K562 (cell line): ENCODE results near the gene NASP. TPM values are rescaled to one million over a fixed set of nuclear protein-coding genes. Genes with fewer than 3 reads are reported as not detected.

Source experiments
- ATAC-seq: fragments of 200-7000 bp; cut with Tn5 transposase; 3 replicates; pipeline ENCODE4 v1.9.1; 2020; ENCODE audit warnings: moderate library complexity
- BruUV-seq: library from RNA; stranded (reverse); fragments of 400-500 nt; replicated peaks from 2 replicates; lab custom pipeline; 2021; lab: Mats Ljungman, UMichigan
- CTCF ChIA-PET: fragments of 300-600 bp; formaldehyde crosslinking; extraction: SDS; loops from one replicate; lab custom pipeline; 2021; ENCODE audit warnings: low intra/inter-chr PET ratio; lab: Yijun Ruan, JAX
- POLR2A ChIA-PET: fragments of 300-600, 350-650 bp; sonication (Branson Sonifier 250); formaldehyde crosslinking; extraction: SDS; loops from one replicate; lab custom pipeline; 2021; ENCODE audit warnings: antibody characterized with exemption, inconsistent platforms; lab: Yijun Ruan, JAX
- DNase-seq, 4 experiments: peaks; one replicate each; pipeline versions ENCODE4 v3.0.0 to v3.0.0-alpha.2; 2011 to 2018; ENCODE audit warnings: low spot score in 3 of 4, mixed read lengths in 3 of 4; ENCODE audit errors: extremely low read depth in 1 of 4
- FAIRE-seq: peaks from 2 replicates; lab custom pipeline; 2011; peaks lifted over from hg19 to GRCh38; lab: Jason Lieb, UNC
- H2AFZ ChIP-seq: 2 replicates; pipeline ENCODE4 v1.6.0; 2011; ENCODE audit warnings: low read depth, low read length, control low read depth, inconsistent platforms
- H3K27ac ChIP-seq: fragments of 200-600 bp; 3 replicates; pipeline ENCODE4 v1.8.0; 2011; ENCODE audit warnings: low read depth, mild to moderate bottlenecking, control low read depth, inconsistent platforms, low read length, moderate library complexity, mixed read lengths; ENCODE audit errors: extremely low read depth
- H3K27me3 ChIP-seq, 2 experiments: fragments of 300-600 bp in 1 of 2; 2 replicates in 1 of 2; 3 replicates in 1 of 2; pipeline versions ENCODE4 v1.6.0 to v1.8.0; 2011; ENCODE audit warnings: inconsistent platforms in 2 of 2, low read length in 2 of 2, mild to moderate bottlenecking in 1 of 2, mixed read lengths in 1 of 2, moderate library complexity in 1 of 2; ENCODE audit not compliant: control insufficient read depth in 2 of 2, insufficient read depth in 2 of 2
- H3K36me3 ChIP-seq: fragments of 300-600 bp; 3 replicates; pipeline ENCODE4 v1.8.0; 2011; ENCODE audit warnings: mild to moderate bottlenecking, low read length, inconsistent platforms; ENCODE audit not compliant: control insufficient read depth, insufficient read depth
- H3K4me1 ChIP-seq, 2 experiments: fragments of 200-600 bp in 1 of 2; replicated peaks in 1 of 2; 2 replicates in 1 of 2; 3 replicates in 1 of 2; pipeline versions ENCODE4 v1.5.1 to v1.8.0; 2011; ENCODE audit warnings: inconsistent platforms in 2 of 2, low read length in 2 of 2, mild to moderate bottlenecking in 1 of 2, mixed read lengths in 1 of 2, moderate library complexity in 1 of 2; ENCODE audit not compliant: control insufficient read depth in 2 of 2, insufficient read depth in 2 of 2
- H3K4me2 ChIP-seq: 2 replicates; pipeline ENCODE4 v1.6.1; 2011; ENCODE audit warnings: low read length, control low read depth, inconsistent platforms, mixed read lengths; ENCODE audit not compliant: insufficient read depth
- H3K4me3 ChIP-seq: fragments of 200-600 bp; sonication (generic), shearing (Covaris generic); 2 replicates; pipeline ENCODE4 v1.5.1; 2016; ENCODE audit warnings: control low read depth, inconsistent platforms
- H3K79me2 ChIP-seq: fragments of 200-600 bp; 3 replicates; pipeline ENCODE4 v1.8.0; 2011; ENCODE audit warnings: low read length, inconsistent platforms; ENCODE audit not compliant: control insufficient read depth, insufficient read depth
- H3K9ac ChIP-seq, 2 experiments: 2 replicates each; pipeline versions ENCODE4 v1.6.0 to v1.6.1; 2011; ENCODE audit warnings: low read depth in 2 of 2, low read length in 2 of 2, control low read depth in 1 of 2, inconsistent platforms in 1 of 2, mild to moderate bottlenecking in 1 of 2, mixed read lengths in 1 of 2; ENCODE audit not compliant: insufficient read depth in 1 of 2
- H3K9me1 ChIP-seq: one replicate; pipeline ENCODE4 v1.6.0; 2011; ENCODE audit warnings: inconsistent platforms, mild to moderate bottlenecking, low read length, moderate library complexity; ENCODE audit not compliant: control insufficient read depth, insufficient read depth
- H3K9me3 ChIP-seq: replicated peaks from 2 replicates; pipeline ENCODE4 v1.5.1; 2011; ENCODE audit warnings: low read depth, low read length, inconsistent platforms; ENCODE audit not compliant: control insufficient read depth, insufficient read depth
- H4K20me1 ChIP-seq: replicated peaks from 2 replicates; pipeline ENCODE4 v1.6.1; 2011; ENCODE audit warnings: low read length, inconsistent platforms, mixed read lengths; ENCODE audit not compliant: control insufficient read depth, insufficient read depth
- POLR2A ChIP-seq: fragments of 450-650 bp; conservative IDR thresholded peaks from 2 replicates; pipeline ENCODE4 v1.6.1; 2016
- POLR2AphosphoS5 ChIP-seq: IDR thresholded peaks from 2 replicates; pipeline ENCODE4 v1.6.1; 2011; ENCODE audit warnings: mild to moderate bottlenecking, low read depth, low read length, moderate library complexity; ENCODE audit not compliant: control insufficient read depth, insufficient read depth
- POLR2B ChIP-seq: fragments of 450-650 bp; IDR thresholded peaks from 2 replicates; pipeline ENCODE4 v1.6.1; 2018; ENCODE audit warnings: low read depth; ENCODE audit not compliant: partially characterized antibody
- SREBF1 ChIP-seq: fragments of 150-350 bp; IDR thresholded peaks from 2 replicates; pipeline ENCODE4 v1.6.1; 2014; ENCODE audit warnings: antibody characterized with exemption, low read depth, low read length, borderline replicate concordance
- SUPT5H ChIP-seq: fragments of 450-650 bp; IDR thresholded peaks from 2 replicates; pipeline ENCODE4 v1.6.1; 2016
- TAF9B ChIP-seq: fragments of 450-650 bp; IDR thresholded peaks from 2 replicates; pipeline ENCODE4 v1.6.1; 2018; ENCODE audit warnings: mild to moderate bottlenecking; ENCODE audit not compliant: partially characterized antibody
- TOE1 ChIP-seq, 2 experiments: fragments of 450-650 bp in 1 of 2; sonication (generic) in 1 of 2; formaldehyde crosslinking in 1 of 2; IDR thresholded peaks; 2 replicates each; pipeline versions ENCODE4 v1.7.1 to v1.8.0; 2016 to 2022; ENCODE audit warnings: borderline replicate concordance in 2 of 2, mild to moderate bottlenecking in 2 of 2, antibody characterized with exemption in 1 of 2, inconsistent platforms in 1 of 2, low read depth in 1 of 2, missing genetic modification reagents in 1 of 2, moderate library complexity in 1 of 2
- WGBS: fragments of 100-300 bp; shearing (Covaris generic); methylation state at CpG from one replicate; pipeline ENCODE4 v1.1.6; 2016; ENCODE audit warnings: low coverage, mixed read lengths; ENCODE audit not compliant: insufficient coverage; ENCODE audit errors: missing lambda C conversion rate; 5-methylcytosine and 5-hydroxymethylcytosine counted together
- in situ Hi-C: fragments of 300-500 bp; cut with MboI; formaldehyde crosslinking; loops from 4 replicates; pipeline ENCODE4 v1.15.0; 2018; ENCODE audit warnings: inconsistent platforms, mixed read lengths
- intact Hi-C: fragments of 100-400 bp; cut with micrococcal nuclease; formaldehyde crosslinking; loops from 2 replicates; pipeline ENCODE4 v1.14.2; 2022
- polyA plus RNA-seq, 8 experiments: library from polyadenylated mRNA; depleted of rRNA in 4 of 8; stranded (reverse) in 5 of 8; unstranded in 3 of 8; fragments of >200 nt; fragmentation: Nextera tagmentation in 2 of 8; fragmentation: Illumina TruSeq in 1 of 8; extraction: Ambion mirVana in 2 of 8; extraction: Trizol in 1 of 8; gene quantifications; 2 replicates each; pipeline versions ENCODE4 v1.2.1 to v1.2.3, GENCODE V29; 2011 to 2014; ENCODE audit warnings: inconsistent platforms in 1 of 8, missing spikeins in 1 of 8
- total RNA-seq, 7 experiments: library from RNA; depleted of rRNA in 6 of 7; stranded (reverse); fragments of >200 nt in 6 of 7; fragmentation: Illumina TruSeq in 2 of 7; extraction: Trizol in 2 of 7; gene quantifications; 2 replicates each; pipeline versions ENCODE4 v1.2.1 to v1.2.3, GENCODE V29; 2011 to 2021; ENCODE audit warnings: low replicate concordance in 1 of 7

NASP gene
- total and polyA plus RNA-seq, 9 of the 15 experiments (the other 6 are each of a cell fraction or from before 2014, with no cell fraction given), result 199 to 578 (median 419) TPM

DNA sequence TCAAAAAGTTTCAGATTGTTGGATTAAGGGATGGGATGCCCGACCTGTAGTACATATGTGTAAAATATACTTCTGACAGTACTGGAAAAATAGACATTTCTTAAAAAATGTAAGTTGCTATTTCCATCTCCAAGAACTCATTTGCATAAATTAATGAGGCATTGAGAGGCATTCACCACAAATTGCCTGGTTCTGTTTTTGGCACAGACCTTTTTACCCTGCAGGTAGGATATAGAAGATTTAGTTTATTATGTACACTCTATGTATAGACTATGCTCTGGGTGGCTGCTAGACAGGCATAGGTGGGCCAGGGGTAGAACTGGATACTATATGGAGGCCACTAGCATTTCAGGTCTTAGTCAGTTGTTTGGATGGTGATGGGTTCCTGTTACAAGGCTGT, 32.0 kb downstream of the NASP start:
- no peak overlapping the region for H3K9ac ChIP-seq
- H4K20me1 ChIP-seq, result no peaks in the 10 kb centered on the region; the same call in none of the 2 replicates
- H3K27me3 ChIP-seq, result no peaks in the 10 kb centered on the region
- no peak overlapping the region for H3K4me3 ChIP-seq
- DNase-seq (no peak), ATAC-seq (no peak), FAIRE-seq (no peak)
- peak; percentile 12; the same call in 1 of the 2 replicates for TF ChIP-seq POLR2AphosphoS5
- no peak for TF ChIP-seq TOE1 (IDR thresholded peaks at IDR 0.05; ENCODE audit: borderline replicate concordance)
- no peak for TF ChIP-seq TOE1 (CRISPR knock-in tag; IDR thresholded peaks at IDR 0.05; ENCODE audit: borderline replicate concordance, low read depth)
- no peak for TF ChIP-seq SREBF1
- WGBS, result 95% methylated on average over 1 of the region's 1 CpG
- BruUV-seq, result no TSS peak
- H3K9me1 ChIP-seq, result no peaks in the 10 kb centered on the region
- no peak overlapping the region for H3K4me2 ChIP-seq
- H3K79me2 ChIP-seq, result peaks cover 9% of the 10 kb centered on the region; the same call in 1 of the 3 replicates
- H3K36me3 ChIP-seq, result peaks cover 90% of the 10 kb centered on the region
- H3K9me3 ChIP-seq, result no peaks in the 10 kb centered on the region
- no peak overlapping the region for H3K27ac ChIP-seq
- intact Hi-C loops, result no loop called here
- in situ Hi-C loops, result no loop called here
- ChIA-PET CTCF (no interaction called here), POLR2A (interaction anchor here (1.3 kb wide), 1 partner anchor 9 kb away, joined by 3 read pairs; no protein-coding TSS in a partner anchor)
- H2AFZ ChIP-seq, result no peak overlapping the region
- no peaks in the 10 kb centered on the region for H3K4me1 ChIP-seq

DNA sequence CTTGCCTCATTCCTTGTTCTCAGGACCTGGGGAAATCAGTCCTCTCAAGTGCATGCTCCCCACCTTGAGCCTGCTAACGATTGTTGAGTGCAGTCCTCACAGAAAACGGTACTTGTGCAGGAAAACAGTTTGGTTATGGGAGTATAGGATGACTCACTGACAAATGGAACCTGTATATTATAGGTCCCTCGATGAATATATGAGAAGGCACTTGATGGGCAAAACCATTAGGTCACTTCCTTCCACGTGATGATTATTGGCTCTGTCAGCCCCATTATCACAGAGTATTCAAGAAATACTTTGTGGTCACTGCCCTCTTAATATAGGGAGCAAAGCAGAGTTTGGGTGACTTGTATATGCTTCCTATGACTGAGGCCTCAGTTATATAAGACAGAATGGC, 33.8 kb downstream of the NASP start:
- FAIRE-seq, result no peak
- H3K4me2 ChIP-seq, result no peak overlapping the region
- H3K9me3 ChIP-seq, result no peaks in the 10 kb centered on the region
- intact Hi-C loops, result loop anchor here (2.0 kb wide), 1 partner anchor 263 kb away; no protein-coding TSS in a partner anchor
- POLR2A ChIA-PET, result interaction anchor here (1.2 kb wide), 1 partner anchor 9 kb away, joined by 3 read pairs; no protein-coding TSS in a partner anchor
- no peak for ATAC-seq
- 78% methylated on average over 4 of the region's 4 CpGs for WGBS
- H4K20me1 ChIP-seq, result no peaks in the 10 kb centered on the region; the same call in none of the 2 replicates
- no peak for DNase-seq
- TF ChIP-seq SUPT5H (0 out of 2 replicates have a peak, but pooled peaks have one; percentile 16), POLR2A (peak; percentile 34; the same call in 1 of the 2 replicates), TAF9B (no peak), POLR2B (peak; percentile 24)
- in situ Hi-C loops, result no loop called here
- H3K27ac ChIP-seq, result no peak overlapping the region
- H3K4me1 ChIP-seq, result peaks cover 0 to 10% of the 10 kb centered on the region in 2 experiments; a peak in 2 of 5 replicates
- no TSS peak for BruUV-seq
- peaks cover 82% of the 10 kb centered on the region for H3K36me3 ChIP-seq
- no peaks in the 10 kb centered on the region for H3K27me3 ChIP-seq
- H2AFZ ChIP-seq, result no peak overlapping the region
- no peaks in the 10 kb centered on the region for H3K9me1 ChIP-seq
- H3K4me3 ChIP-seq, result no peak overlapping the region
- CTCF ChIA-PET, result no interaction called here
- H3K9ac ChIP-seq, result no peak overlapping the region
- peaks cover 4% of the 10 kb centered on the region; the same call in 1 of the 3 replicates for H3K79me2 ChIP-seq
